ENCODE results near the gene ARMH3. TPM values are rescaled to one million over a fixed set of nuclear protein-coding genes. Genes with fewer than 3 reads are reported as not detected.

Gene ARMH3
- total and polyA plus RNA-seq, 2 experiments from 2014 or later, result 8.7 to 11.1 TPM

GRCh38 chr10:101875068-101875688 is 180.8 kb downstream of the ARMH3 start (continued):
- TF ChIP-seq, protein P1, sequence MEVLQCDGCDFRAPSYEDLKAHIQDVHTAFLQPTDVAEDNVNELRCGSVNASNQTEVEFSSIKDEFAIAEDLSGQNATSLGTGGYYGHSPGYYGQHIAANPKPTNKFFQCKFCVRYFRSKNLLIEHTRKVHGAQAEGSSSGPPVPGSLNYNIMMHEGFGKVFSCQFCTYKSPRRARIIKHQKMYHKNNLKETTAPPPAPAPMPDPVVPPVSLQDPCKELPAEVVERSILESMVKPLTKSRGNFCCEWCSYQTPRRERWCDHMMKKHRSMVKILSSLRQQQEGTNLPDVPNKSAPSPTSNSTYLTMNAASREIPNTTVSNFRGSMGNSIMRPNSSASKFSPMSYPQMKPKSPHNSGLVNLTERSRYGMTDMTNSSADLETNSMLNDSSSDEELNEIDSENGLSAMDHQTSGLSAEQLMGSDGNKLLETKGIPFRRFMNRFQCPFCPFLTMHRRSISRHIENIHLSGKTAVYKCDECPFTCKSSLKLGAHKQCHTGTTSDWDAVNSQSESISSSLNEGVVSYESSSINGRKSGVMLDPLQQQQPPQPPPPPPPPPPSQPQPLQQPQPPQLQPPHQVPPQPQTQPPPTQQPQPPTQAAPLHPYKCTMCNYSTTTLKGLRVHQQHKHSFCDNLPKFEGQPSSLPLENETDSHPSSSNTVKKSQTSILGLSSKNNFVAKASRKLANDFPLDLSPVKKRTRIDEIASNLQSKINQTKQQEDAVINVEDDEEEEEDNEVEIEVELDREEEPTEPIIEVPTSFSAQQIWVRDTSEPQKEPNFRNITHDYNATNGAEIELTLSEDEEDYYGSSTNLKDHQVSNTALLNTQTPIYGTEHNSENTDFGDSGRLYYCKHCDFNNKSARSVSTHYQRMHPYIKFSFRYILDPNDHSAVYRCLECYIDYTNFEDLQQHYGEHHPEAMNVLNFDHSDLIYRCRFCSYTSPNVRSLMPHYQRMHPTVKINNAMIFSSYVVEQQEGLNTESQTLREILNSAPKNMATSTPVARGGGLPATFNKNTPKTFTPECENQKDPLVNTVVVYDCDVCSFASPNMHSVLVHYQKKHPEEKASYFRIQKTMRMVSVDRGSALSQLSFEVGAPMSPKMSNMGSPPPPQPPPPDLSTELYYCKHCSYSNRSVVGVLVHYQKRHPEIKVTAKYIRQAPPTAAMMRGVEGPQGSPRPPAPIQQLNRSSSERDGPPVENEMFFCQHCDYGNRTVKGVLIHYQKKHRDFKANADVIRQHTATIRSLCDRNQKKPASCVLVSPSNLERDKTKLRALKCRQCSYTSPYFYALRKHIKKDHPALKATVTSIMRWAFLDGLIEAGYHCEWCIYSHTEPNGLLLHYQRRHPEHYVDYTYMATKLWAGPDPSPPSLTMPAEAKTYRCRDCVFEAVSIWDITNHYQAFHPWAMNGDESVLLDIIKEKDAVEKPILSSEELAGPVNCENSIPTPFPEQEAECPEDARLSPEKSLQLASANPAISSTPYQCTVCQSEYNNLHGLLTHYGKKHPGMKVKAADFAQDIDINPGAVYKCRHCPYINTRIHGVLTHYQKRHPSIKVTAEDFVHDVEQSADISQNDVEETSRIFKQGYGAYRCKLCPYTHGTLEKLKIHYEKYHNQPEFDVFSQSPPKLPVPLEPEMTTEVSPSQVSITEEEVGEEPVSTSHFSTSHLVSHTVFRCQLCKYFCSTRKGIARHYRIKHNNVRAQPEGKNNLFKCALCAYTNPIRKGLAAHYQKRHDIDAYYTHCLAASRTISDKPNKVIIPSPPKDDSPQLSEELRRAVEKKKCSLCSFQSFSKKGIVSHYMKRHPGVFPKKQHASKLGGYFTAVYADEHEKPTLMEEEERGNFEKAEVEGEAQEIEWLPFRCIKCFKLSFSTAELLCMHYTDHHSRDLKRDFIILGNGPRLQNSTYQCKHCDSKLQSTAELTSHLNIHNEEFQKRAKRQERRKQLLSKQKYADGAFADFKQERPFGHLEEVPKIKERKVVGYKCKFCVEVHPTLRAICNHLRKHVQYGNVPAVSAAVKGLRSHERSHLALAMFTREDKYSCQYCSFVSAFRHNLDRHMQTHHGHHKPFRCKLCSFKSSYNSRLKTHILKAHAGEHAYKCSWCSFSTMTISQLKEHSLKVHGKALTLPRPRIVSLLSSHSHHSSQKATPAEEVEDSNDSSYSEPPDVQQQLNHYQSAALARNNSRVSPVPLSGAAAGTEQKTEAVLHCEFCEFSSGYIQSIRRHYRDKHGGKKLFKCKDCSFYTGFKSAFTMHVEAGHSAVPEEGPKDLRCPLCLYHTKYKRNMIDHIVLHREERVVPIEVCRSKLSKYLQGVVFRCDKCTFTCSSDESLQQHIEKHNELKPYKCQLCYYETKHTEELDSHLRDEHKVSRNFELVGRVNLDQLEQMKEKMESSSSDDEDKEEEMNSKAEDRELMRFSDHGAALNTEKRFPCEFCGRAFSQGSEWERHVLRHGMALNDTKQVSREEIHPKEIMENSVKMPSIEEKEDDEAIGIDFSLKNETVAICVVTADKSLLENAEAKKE (CRISPR knock-in tag; IDR thresholded peaks at IDR 0.05), result no peak
- TF ChIP-seq JUNB (IDR thresholded peaks at IDR 0.05; ENCODE audit: unreplicated experiment), result no peak
- TF ChIP-seq EZH2phosphoT487 (IDR thresholded peaks at IDR 0.05; ENCODE audit: unreplicated experiment), result no peak
- TF ChIP-seq NANOG (IDR thresholded peaks at IDR 0.05; ENCODE audit: borderline replicate concordance), result no peak
- no peak for TF ChIP-seq ZNF114 (CRISPR knock-in tag; IDR thresholded peaks at IDR 0.05)
- TF ChIP-seq EZH2 (IDR thresholded peaks at IDR 0.05; ENCODE audit: low read depth, unreplicated experiment), result no peak
- TF ChIP-seq STAT1 (IDR thresholded peaks at IDR 0.05; ENCODE audit: unreplicated experiment), result no peak
- TF ChIP-seq POLR2AphosphoS5 (IDR thresholded peaks at IDR 0.05; ENCODE audit: low read depth), result no peak

- Mint-ChIP-seq H3K27me3 (ENCODE audit: insufficient read depth, low read depth, poor library complexity) (peaks cover 2% of the 10 kb centered on the region), H3K9me3 (no peaks in the 10 kb centered on the region), H3K36me3 (ENCODE audit: low read depth) (no peaks in the 10 kb centered on the region), H3K27ac (peak overlapping the region; percentile 57), H3K4me3 (no peak overlapping the region), H3K4me1 (peaks cover 8% of the 10 kb centered on the region)
- H3K27me3 ChIP-seq (ENCODE audit: insufficient read depth), result no peaks in the 10 kb centered on the region
- H3K27ac ChIP-seq (ENCODE audit: low read depth), result no peak overlapping the region
- peak; percentile 72 for ATAC-seq
- no peaks in the 10 kb centered on the region for H3K79me2 ChIP-seq (replicated peaks; ENCODE audit: insufficient read depth)
- no peaks in the 10 kb centered on the region for H3K36me3 ChIP-seq (ENCODE audit: insufficient read depth)
- H3K4me3 ChIP-seq, result no peak overlapping the region
- no peak overlapping the region for H3K4me2 ChIP-seq
- no peaks in the 10 kb centered on the region for H3K4me1 ChIP-seq (ENCODE audit: insufficient read depth)
- no peaks in the 10 kb centered on the region for H3K9me2 ChIP-seq (ENCODE audit: insufficient read depth)
- H3F3A ChIP-seq (replicated peaks; ENCODE audit: low read depth), result no peaks in the 10 kb centered on the region
- no peak overlapping the region for H2AFZ ChIP-seq
- no peak for DNase-seq (ENCODE audit: low spot score)
- 0 out of 2 replicates have a peak, but pooled peaks cover 7% of the 10 kb centered on the region for H4K20me1 ChIP-seq (replicated peaks; ENCODE audit: insufficient read depth)
- no peak for TF ChIP-seq JUNB (IDR thresholded peaks at IDR 0.05; ENCODE audit: unreplicated experiment)
- no peak for TF ChIP-seq EZH2phosphoT487 (IDR thresholded peaks at IDR 0.05; ENCODE audit: unreplicated experiment)
- no peak for TF ChIP-seq STAT1 (IDR thresholded peaks at IDR 0.05; ENCODE audit: unreplicated experiment)
- TF ChIP-seq, protein P1 (CRISPR knock-in tag; IDR thresholded peaks at IDR 0.05), result no peak
These were observed 181.7 kb downstream of the ARMH3 start for GRCh38 chr10:101874252-101874651.
